Measurements from ENCODE around the gene NUP160.
"Not testable (repeated sequence)": the region's sequence is repeated elsewhere in the genome, so short reads cannot be mapped to it uniquely, and the experiment has no call there.

GRCh38 chr11:47866892-47867291 lies 18.7 kb upstream of the NUP160 start:
- not testable (repeated sequence) for TF ChIP-seq POLR2A (IDR thresholded peaks at IDR 0.05)
- TF ChIP-seq, protein P1, sequence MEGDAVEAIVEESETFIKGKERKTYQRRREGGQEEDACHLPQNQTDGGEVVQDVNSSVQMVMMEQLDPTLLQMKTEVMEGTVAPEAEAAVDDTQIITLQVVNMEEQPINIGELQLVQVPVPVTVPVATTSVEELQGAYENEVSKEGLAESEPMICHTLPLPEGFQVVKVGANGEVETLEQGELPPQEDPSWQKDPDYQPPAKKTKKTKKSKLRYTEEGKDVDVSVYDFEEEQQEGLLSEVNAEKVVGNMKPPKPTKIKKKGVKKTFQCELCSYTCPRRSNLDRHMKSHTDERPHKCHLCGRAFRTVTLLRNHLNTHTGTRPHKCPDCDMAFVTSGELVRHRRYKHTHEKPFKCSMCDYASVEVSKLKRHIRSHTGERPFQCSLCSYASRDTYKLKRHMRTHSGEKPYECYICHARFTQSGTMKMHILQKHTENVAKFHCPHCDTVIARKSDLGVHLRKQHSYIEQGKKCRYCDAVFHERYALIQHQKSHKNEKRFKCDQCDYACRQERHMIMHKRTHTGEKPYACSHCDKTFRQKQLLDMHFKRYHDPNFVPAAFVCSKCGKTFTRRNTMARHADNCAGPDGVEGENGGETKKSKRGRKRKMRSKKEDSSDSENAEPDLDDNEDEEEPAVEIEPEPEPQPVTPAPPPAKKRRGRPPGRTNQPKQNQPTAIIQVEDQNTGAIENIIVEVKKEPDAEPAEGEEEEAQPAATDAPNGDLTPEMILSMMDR (IDR thresholded peaks at IDR 0.05): not testable (repeated sequence)
